ENCODE results near the gene NR3C2. TPM values are rescaled to one million over a fixed set of nuclear protein-coding genes. Genes with fewer than 3 reads are reported as not detected.

NR3C2 gene
- polyA plus RNA-seq, 1 experiment: 0.18 TPM

DNA sequence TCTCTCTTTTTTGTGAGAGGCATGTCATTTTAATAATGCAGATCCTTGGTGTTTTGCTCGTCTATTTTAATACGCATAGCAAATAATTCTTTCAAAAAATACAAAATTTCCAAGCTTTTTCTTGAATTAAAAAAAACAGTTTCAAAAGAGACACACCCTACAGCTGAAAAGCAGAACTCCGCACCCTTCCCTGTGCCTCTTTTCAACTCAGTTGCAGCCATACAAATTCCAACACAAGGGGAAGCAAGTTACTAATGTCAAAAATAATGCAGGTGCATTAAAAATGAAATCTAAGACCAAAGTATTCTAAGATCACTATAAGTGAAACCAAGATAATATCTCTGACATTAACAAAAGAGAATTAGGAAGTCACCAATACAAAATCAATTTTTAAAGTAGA lies 66.6 kb downstream of the NR3C2 start:
- POLR2A ChIA-PET: no interaction called here
- no peak for DNase-seq (ENCODE audit: low read depth)
- CTCF ChIA-PET: no interaction called here
- TF ChIP-seq CTCF (IDR thresholded peaks at IDR 0.05; ENCODE audit: insufficient read depth, low read depth, low read length): no peak
- Histone ChIP-seq H3K36me3 (ENCODE audit: control insufficient read depth, insufficient read depth, low read length) (no peaks in the 10 kb centered on the region), H3K27me3 (ENCODE audit: control insufficient read depth, insufficient read depth, low read length) (no peaks in the 10 kb centered on the region), H3K4me3 (ENCODE audit: low read depth, low read length) (no peak overlapping the region)

- no peaks in the 10 kb centered on the region for H3K36me3 ChIP-seq (ENCODE audit: control insufficient read depth, insufficient read depth, low read length)
- POLR2A ChIA-PET: no interaction called here
- TF ChIP-seq CTCF (IDR thresholded peaks at IDR 0.05; ENCODE audit: insufficient read depth, low read depth, low read length): no peak
Observed at GRCh38 chr4:148373093-148373492, 69.1 kb downstream of the NR3C2 start.

DNA sequence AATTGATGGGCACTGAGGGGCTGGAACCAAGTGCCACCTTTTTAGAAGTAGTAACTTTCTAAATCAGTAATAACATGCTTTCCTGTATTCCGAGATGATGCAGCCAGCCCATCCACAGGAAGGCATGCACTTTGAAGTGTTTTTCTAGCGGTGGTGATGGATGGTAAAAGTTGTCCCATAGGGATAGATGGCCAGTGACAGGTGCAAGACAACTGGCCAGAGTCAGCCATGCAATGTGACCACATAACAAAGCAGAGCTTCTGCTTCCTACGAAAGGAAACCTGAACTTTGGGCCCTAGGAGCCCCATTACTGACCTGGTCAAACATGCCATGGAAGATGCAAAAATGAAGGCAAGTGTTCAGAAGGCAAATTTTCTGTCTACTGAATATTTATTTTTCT lies 72.3 kb downstream of the NR3C2 start:
- ChIA-PET POLR2A (no interaction called here), CTCF (no interaction called here)
- Histone ChIP-seq H3K36me3 (ENCODE audit: control insufficient read depth, insufficient read depth, low read length) (no peaks in the 10 kb centered on the region), H3K4me3 (ENCODE audit: low read depth, low read length) (no peak overlapping the region), H3K27me3 (ENCODE audit: control insufficient read depth, insufficient read depth, low read length) (no peaks in the 10 kb centered on the region)
- DNase-seq (ENCODE audit: low read depth): no peak
- no peak for TF ChIP-seq CTCF (IDR thresholded peaks at IDR 0.05; ENCODE audit: insufficient read depth, low read depth, low read length)

More at GRCh38 chr4:148373093-148373492, 69.1 kb downstream of the NR3C2 start:
- CTCF ChIA-PET: no interaction called here
- no peak for DNase-seq (ENCODE audit: low read depth)
- Histone ChIP-seq H3K4me3 (ENCODE audit: low read depth, low read length) (no peak overlapping the region), H3K27me3 (ENCODE audit: control insufficient read depth, insufficient read depth, low read length) (no peaks in the 10 kb centered on the region)

GRCh38 chr4:148367756-148368155 lies 74.5 kb downstream of the NR3C2 start:
- TF ChIP-seq CTCF (IDR thresholded peaks at IDR 0.05; ENCODE audit: insufficient read depth, low read depth, low read length): no peak
- ChIA-PET POLR2A (no interaction called here), CTCF (no interaction called here)
- no peak for DNase-seq (ENCODE audit: low read depth)
- no peaks in the 10 kb centered on the region for H3K27me3 ChIP-seq (ENCODE audit: control insufficient read depth, insufficient read depth, low read length)
- H3K4me3 ChIP-seq (ENCODE audit: low read depth, low read length): no peak overlapping the region
- H3K36me3 ChIP-seq (ENCODE audit: control insufficient read depth, insufficient read depth, low read length): no peaks in the 10 kb centered on the region

DNA sequence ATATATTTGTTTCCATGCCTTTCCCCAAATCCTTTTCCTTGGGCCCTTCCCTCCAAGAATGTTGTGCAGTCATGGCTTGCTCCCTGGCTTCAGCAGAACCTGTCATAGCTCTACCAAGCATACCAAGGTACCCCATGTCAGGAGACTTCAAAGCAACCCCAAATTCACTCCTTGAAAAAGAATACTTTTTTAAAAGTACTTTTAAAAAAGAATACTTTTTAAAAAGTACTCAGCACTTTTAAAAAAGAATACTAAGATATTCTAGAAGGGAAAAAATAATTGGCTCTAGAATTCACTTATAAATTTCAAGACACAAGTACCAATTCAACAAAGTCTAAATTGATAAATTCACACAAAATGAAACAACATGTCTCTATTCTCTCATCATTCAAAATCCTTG lies 76.0 kb downstream of the NR3C2 start:
- no peak for TF ChIP-seq CTCF (IDR thresholded peaks at IDR 0.05; ENCODE audit: insufficient read depth, low read depth, low read length)
- H3K36me3 ChIP-seq (ENCODE audit: control insufficient read depth, insufficient read depth, low read length): no peaks in the 10 kb centered on the region
- DNase-seq (ENCODE audit: low read depth): no peak
- ChIA-PET POLR2A (no interaction called here), CTCF (interaction anchor here (0.5 kb wide), 1 partner anchor 134 kb away, joined by 3 read pairs; no protein-coding TSS in a partner anchor)
- H3K4me3 ChIP-seq (ENCODE audit: low read depth, low read length): no peak overlapping the region
- no peaks in the 10 kb centered on the region for H3K27me3 ChIP-seq (ENCODE audit: control insufficient read depth, insufficient read depth, low read length)
